ENCODE results near the gene KDELR1. TPM values are rescaled to one million over a fixed set of nuclear protein-coding genes. Genes with fewer than 3 reads are reported as not detected.
"Not testable (repeated sequence)": the region's sequence is repeated elsewhere in the genome, so short reads cannot be mapped to it uniquely, and the experiment has no call there.

KDELR1 gene
- total and polyA plus RNA-seq, 8 donors, result 58.7 to 113 (median 83.3) TPM

GRCh38 chr19:48373567-48373966 is 17.8 kb downstream of the KDELR1 start:
- TF ChIP-seq, protein P1, sequence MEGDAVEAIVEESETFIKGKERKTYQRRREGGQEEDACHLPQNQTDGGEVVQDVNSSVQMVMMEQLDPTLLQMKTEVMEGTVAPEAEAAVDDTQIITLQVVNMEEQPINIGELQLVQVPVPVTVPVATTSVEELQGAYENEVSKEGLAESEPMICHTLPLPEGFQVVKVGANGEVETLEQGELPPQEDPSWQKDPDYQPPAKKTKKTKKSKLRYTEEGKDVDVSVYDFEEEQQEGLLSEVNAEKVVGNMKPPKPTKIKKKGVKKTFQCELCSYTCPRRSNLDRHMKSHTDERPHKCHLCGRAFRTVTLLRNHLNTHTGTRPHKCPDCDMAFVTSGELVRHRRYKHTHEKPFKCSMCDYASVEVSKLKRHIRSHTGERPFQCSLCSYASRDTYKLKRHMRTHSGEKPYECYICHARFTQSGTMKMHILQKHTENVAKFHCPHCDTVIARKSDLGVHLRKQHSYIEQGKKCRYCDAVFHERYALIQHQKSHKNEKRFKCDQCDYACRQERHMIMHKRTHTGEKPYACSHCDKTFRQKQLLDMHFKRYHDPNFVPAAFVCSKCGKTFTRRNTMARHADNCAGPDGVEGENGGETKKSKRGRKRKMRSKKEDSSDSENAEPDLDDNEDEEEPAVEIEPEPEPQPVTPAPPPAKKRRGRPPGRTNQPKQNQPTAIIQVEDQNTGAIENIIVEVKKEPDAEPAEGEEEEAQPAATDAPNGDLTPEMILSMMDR (IDR thresholded peaks at IDR 0.05), result no peak
- intact Hi-C loops (cut with DNase I), result no loop called here
- 87 to 91% methylated on average over 11 of the region's 11 CpGs for WGBS, 2 donors

DNA sequence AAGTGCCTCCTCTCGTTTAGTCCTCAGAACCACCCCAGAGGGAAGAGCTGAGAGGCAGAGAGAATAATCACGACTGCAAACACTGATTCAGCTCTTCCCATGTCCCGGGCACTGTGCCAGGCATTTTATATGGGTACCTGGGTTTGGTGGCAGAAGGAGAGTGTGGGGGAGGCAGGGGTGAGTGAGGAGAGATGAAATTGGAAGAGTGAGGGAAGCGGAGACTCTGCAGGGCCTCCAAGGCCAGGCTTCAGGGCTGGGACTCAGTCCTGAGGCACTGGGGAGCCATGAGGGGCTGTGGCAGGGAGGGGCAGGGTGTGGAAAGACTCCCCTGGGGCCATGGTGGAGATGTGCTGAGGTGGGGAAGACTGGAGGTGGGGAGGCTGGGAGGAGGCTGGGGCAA is 18.4 kb downstream of the KDELR1 start:
- TF ChIP-seq, protein P1 (IDR thresholded peaks at IDR 0.05), result no peak
- peak in 2 of 4 donors; percentile 55 to 60 for ATAC-seq
- no peak overlapping the region for H3K27ac ChIP-seq
- no peaks in the 10 kb centered on the region for H3K27me3 ChIP-seq
- intact Hi-C loops (cut with DNase I), result no loop called here
- no peaks in the 10 kb centered on the region for H3K9me3 ChIP-seq
- no peaks in the 10 kb centered on the region for H3K36me3 ChIP-seq
- no peak overlapping the region for H3K4me3 ChIP-seq
- H3K4me1 ChIP-seq, result no peaks in the 10 kb centered on the region
- no peak for DNase-seq
- no peak for FAIRE-seq
- WGBS, 2 donors, result 51 to 56% methylated on average over 4 of the region's 4 CpGs

More at GRCh38 chr19:48373567-48373966, 17.8 kb downstream of the KDELR1 start:
- no peaks in the 10 kb centered on the region for H3K4me1 ChIP-seq
- H3K27ac ChIP-seq, result no peak overlapping the region
- no peaks in the 10 kb centered on the region for H3K27me3 ChIP-seq
- no peak for ATAC-seq
- no peaks in the 10 kb centered on the region for H3K9me3 ChIP-seq
- no peaks in the 10 kb centered on the region for H3K36me3 ChIP-seq
- DNase-seq, result no peak
- FAIRE-seq, result no peak
- H3K4me3 ChIP-seq, result no peak overlapping the region

GRCh38 chr19:48371771-48372170 is 19.6 kb downstream of the KDELR1 start:
- H3K27ac ChIP-seq; H3K36me3 ChIP-seq; DNase-seq; intact Hi-C loops (cut with DNase I); ATAC-seq; FAIRE-seq; H3K4me1 ChIP-seq; H3K9me3 ChIP-seq; H3K27me3 ChIP-seq; H3K4me3 ChIP-seq: not testable (repeated sequence)
- WGBS, 2 donors, result 95% methylated on average over 5 of the region's 5 CpGs

DNA sequence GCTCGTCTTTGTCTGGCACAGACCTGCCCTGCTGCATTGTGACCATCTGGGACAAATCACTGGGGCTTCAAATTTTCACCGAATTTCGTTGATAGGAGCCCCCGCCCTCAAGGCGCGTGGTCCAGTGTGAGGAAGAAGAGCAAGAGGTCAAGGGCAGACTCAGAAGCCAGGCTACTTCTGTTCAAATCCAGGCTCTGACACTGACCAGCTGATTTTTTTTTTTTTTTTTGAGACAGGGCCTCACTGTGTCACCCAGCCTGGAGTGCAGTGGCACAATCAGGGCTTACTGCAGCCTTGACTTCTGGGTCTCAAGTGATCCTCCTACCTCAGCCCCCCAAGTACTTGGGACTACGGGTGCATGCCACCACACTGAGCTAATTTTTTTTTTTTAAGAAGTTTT is 20.0 kb downstream of the KDELR1 start:
- FAIRE-seq (no peak), DNase-seq (no peak), ATAC-seq (no peak)
- intact Hi-C loops (cut with DNase I), result no loop called here
- Histone ChIP-seq H3K9me3 (no peaks in the 10 kb centered on the region), H3K4me3 (no peak overlapping the region), H3K4me1 (no peaks in the 10 kb centered on the region), H3K27ac (no peak overlapping the region), H3K27me3 (no peaks in the 10 kb centered on the region), H3K36me3 (no peaks in the 10 kb centered on the region)
- 71 to 76% methylated on average over 7 of the region's 7 CpGs for WGBS, 2 donors
- TF ChIP-seq, protein P1 (IDR thresholded peaks at IDR 0.05), result no peak

DNA sequence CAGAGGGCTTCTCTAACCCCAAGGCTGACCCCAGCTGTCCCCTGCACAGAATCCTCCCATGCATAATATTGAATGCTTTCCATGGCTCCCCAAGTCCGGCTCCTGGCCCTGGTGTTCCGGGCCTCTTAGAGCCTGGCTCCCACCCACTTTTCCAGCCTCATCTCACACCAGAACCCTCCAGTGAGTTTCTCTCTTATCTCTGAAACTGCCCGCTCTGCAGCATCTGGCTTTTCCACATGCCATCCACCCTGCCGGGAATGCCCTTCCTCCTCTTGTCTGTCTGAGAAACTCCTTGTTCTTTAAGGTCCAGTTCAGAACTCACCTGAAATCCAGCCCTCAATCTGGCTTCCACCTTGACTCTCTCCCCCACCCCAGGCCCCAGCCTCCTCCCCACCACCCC is 20.4 kb downstream of the KDELR1 start:
- TF ChIP-seq, protein P1 (IDR thresholded peaks at IDR 0.05), result no peak

More for the DNA sequence above, 20.4 kb downstream of the KDELR1 start:
- Histone ChIP-seq H3K27ac (no peak overlapping the region), H3K4me3 (no peak overlapping the region), H3K4me1 (no peaks in the 10 kb centered on the region), H3K36me3 (no peaks in the 10 kb centered on the region), H3K9me3 (no peaks in the 10 kb centered on the region), H3K27me3 (no peaks in the 10 kb centered on the region)
- DNase-seq (no peak), ATAC-seq (no peak), FAIRE-seq (no peak)
- intact Hi-C loops (cut with DNase I), result no loop called here
- 80 to 90% methylated on average over 4 of the region's 4 CpGs for WGBS, 2 donors
